ENCODE data around the gene INPP4B.

INPP4B gene

DNA sequence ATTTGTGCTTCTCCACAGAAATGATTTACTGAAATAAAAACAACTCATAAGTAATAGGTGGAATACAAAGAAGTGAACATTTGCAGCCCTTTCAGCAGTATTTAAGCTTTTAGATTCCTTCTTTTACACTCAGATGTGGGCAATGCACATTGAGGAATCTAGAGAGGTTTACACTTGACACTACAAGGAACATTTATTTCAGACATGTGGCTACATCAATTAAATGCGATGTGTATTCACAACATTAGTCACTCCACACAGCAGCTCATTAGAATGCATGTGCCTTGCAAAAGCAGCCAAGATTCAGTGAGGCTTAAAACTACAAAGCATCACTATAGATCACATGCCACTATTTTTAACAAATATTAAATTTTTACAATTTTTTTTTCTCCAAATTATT, 480.7 kb downstream of the INPP4B start:
- DNase-seq: no peak

DNA sequence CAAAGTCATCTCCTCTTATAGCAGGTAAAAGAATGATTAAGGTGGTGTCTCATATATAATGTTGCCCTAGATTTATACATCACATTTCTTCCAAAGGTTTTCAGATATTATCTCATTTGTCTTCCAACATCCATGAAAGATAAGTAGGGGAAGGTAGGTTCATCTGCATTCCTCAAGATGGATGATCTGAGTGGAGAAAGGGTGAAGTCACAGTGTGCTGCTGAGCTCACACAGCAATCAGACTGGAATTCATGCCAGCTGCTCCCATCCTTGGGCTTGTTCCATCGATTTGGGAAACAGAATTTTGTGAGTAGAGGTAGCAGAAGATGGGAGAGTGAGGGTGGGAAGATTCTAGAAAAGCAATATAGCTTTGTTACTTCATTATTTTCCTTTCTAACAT, 482.4 kb downstream of the INPP4B start:
- DNase-seq: no peak

DNA sequence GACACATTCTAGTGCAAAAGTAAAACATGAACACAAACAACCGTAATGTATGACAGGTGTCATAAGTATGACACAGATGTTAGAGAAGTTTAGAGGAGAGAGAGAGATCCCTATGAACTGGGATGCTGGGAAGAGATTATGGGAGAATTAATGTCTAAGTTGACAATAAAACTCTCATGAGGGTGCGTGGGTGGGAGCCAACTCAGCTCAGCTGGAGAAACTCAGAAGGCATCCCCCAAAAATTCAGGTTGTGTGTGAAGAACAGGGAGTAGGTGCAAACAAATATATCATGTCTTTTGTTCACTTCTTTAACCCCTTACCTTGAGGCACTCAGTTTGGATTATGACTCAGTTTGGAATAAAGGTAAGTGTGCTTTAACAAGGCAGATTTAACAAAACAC, 484.1 kb downstream of the INPP4B start:
- no peak for DNase-seq

DNA sequence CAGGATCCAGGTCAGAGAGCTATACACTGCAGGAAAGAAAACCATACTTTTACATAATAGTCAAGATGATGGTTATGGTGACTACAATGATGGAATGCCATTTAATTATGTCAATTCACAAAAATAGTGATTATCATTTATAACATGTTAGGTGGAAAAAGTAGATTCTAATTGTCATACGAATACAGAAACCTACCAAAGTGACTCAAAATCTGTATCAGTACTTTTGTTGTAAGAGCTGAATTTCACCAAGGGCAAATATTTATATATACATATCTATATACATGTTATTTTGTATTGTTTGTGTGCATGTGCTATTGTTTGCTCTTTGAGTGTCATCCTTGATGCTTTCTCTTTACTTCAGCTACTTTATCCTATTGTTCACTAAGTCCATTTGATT, 485.4 kb downstream of the INPP4B start:
- no peak for DNase-seq

- no peak for DNase-seq
Observed at GRCh38 chr4:142358656-142359055, 487.4 kb downstream of the INPP4B start.

GRCh38 chr4:142356801-142357200, 489.3 kb downstream of the INPP4B start:
- DNase-seq: no peak

- no peak for DNase-seq
Observed at GRCh38 chr4:142356118-142356759, 489.9 kb downstream of the INPP4B start.

DNA sequence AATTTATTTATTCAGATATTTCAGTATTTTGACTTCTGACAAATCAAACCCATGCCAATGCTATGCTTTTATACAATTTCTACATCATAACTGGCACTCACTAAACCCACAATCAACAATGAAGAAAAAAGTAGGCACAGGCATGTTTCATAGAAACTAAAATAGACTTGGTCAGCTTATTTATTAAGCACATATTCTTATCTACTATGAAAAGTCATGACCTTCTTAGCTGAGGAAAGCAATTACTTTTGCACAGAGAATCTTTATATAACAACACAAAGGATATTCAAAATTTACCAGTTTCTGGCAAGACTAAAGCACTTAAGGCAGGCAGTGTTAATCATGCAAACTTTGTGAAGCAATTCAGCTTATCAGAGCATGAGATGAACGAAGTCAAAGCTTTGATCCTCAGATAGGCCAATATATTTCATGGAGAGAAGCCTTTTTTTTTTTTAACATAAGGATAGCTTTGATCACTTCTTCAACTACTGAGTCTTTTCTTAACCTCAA, 490.6 kb downstream of the INPP4B start:
- no peak for DNase-seq

DNA sequence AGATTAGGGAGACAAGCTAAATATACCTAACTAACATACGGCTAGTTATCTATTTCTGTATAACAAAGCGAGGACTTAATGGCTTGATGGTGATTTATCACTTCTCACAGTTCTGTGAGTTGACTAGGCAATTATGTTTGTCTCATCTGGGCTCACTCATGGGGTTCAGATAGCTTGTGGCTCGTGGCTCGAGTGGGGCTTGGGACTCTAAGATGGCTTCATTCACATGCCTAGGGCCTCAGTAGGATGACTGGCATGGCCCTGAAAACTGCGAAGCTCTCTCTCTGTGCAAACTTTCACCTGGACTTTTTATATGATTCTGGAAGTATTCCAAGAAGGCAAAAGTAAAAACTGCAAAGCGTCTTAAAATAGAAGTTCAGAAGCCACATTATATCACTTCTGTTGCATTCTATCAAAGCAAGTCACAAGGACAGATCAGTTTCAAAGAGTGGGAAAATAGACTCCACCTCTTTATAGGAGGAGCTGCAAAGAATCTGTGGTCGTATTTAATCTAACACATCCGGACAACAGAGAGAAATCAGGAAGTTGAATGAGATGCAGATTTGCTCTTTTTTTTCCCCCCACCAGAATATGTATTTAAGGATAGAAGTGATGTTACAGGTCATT, 491.2 kb downstream of the INPP4B start:
- DNase-seq: no peak

- no peak for DNase-seq
Observed at GRCh38 chr4:142354041-142354440, 492.1 kb downstream of the INPP4B start.

DNA sequence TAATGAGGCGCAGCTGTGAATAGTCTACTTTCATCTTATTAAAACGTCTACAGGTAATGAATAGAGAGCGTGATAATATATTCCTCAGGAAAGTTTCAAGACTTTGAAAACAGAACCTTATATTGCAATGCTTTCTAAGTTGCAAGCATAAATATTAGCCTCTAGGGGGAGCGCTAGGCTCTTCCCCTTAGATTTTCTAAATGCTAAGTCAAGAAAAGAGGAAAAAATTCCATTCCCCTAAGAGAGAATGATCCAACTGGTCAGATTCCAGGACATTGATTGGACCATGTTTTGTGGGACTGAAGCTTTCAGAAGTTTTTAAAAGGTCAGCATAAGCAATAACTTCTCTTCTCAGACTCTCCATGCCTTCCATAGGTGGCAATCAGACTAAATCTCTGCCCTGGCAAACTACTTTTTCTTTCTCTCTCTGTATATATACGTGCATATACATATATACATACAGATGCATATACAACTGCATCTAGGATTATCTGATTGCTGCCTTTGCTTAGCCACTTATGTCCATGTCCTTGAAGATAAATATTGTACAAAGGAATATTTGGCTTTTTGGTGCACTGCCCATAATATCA, 492.9 kb downstream of the INPP4B start:
- DNase-seq: no peak

DNA sequence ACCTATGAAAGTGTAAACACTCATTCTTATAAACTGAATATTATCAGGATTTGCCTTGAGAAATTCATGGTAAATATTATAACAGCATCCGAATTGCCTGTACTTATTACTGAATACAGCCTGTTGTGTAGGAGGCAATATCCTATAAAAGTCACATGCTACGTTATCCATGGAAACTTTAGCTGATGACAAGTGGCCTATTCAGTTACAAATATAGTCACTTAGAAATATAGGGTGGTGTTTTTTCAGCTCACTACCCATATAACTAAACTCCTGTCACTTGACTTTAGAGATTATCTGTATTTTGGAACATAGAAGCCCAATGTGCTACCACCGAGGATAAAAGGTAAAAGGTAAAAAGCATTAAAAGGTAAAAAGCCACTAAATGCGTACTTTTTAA, 493.4 kb downstream of the INPP4B start:
- DNase-seq: no peak

DNA sequence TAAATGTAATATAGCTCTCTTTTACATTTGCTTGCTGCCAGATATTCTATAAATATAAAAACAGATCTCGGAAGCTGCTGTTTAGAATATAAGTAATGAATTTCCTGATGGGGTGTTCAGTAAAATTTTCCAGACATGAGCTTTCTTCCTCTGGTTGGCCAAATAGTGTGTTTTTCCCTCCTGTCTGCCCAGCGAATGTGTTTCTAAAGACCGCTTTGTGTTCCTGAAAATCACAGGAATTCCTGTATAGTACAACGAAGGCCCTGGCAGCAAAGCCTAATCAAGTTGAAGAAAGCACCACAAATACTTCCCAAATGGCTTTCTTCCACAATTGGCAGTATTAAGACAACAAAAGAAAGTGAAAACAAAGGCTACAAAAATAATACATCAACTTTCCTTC, 494.1 kb downstream of the INPP4B start:
- DNase-seq: no peak

DNA sequence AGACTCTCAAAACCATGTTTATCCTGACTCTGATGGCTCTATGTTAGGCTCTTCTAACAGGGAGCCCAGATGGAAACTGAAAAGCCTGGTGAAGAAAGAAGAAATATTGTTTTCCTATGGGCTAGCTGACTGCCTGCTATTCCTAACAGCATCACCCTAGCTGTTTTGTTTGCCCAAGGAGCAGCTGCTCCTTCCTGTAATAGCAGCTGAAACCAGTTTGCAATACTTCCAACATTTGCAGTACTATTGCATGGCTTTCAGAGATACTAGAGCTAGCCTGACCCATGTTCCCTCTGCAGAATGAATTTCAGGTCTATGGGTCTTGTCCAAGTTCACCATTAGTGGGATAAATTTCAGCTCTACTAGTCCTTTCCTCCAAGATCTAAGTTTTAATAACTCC, 495.2 kb downstream of the INPP4B start:
- no peak for DNase-seq

DNA sequence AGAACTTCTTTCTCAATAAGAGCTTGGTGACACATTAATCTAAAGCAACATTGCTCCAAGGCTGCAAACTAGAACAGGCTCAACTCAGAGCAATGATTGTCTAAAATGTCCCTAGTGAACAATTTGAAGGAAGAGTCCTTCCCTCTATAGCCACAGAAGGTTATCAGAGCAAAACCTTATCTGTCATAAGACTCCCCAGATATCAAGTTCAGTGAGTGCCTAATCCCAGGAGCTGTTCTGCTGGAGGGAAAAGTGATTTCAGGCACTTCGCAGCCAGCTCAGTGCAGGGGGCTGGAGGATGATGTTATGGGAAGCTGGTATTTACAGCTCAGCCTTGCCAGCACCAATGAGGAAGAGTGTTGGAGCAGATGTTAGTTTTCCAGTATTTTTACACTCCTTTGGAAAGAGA, 497.5 kb downstream of the INPP4B start:
- DNase-seq: no peak

DNA sequence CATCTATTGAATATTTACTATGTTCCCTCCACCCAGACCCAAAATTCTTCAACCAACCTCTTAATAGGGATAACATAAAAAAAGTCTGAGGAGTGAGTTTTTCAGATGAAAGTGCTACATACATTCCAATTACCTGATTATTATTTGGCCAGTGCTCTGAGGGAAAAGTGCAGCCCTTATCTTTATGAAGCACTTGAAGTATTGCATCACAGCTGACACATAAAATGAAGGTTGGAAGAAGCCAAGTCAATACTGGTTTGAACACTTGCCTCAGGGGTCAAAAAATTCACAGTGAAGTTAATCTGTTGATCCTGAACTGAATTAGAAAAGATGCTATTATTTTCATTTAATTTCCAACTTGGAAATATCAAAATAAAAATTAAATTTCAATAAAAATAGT, 498.9 kb downstream of the INPP4B start:
- DNase-seq: no peak

DNA sequence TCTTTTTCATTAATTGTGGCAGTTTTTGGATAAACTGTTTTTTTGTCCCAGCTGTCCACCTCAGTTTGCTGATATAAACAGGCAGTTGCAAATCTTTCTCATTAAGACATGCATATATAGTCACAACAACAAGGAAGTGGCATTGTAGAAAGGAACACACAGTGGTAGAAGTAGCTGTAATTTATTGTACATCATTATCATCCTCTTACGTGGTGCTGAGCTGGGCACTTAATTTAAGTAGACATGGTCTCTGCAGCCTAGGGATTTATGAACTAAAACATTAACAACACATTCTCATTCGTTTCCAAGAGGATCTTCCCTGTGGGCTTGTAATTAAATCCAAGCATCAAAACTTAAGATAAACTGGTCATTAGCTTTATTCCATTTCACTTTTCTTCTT, 500.2 kb downstream of the INPP4B start:
- no peak for DNase-seq

DNA sequence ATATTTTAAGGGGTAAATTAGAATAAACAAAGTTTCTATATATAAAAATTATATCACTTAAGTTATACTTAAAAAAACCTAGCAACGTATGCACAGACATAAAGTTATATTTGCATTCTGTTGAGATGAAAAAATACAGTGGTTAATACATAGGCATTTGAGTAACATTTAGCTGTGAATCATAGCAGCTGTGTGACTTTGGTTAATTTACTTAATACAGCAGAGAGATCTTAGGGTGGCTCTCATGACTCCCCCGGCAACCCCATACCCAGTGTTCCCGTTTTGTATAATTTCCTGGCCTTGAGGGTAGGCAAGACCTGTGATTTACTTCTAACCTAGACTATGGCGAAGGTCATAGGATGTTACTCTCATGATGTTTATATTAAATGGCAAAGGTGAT, 504.8 kb downstream of the INPP4B start:
- no peak for DNase-seq

DNA sequence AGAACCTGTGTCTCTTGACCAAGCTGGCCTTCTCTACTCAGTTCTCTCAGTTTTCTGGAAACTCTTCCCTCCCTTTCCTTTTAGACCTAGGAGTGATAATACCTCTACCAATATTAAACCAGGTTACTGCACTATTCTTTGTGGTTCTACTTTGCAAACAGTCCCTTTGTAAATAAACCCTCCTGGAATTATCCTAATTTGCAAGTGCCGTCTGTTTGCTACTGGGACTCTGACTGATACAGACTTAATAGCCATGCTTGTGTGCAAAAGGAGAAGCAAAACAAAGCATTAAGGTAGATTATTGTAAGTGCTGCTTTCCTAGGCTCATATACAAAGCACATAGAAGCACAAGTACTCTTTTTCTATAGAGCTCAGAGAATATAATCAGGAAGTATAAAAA, 507.0 kb downstream of the INPP4B start:
- DNase-seq: no peak

GRCh38 chr4:142336251-142336934, 509.7 kb downstream of the INPP4B start:
- no peak for DNase-seq

GRCh38 chr4:142334931-142335330, 511.2 kb downstream of the INPP4B start:
- DNase-seq: no peak

- no peak for DNase-seq
Observed at GRCh38 chr4:142331646-142332045, 514.5 kb downstream of the INPP4B start.

DNA sequence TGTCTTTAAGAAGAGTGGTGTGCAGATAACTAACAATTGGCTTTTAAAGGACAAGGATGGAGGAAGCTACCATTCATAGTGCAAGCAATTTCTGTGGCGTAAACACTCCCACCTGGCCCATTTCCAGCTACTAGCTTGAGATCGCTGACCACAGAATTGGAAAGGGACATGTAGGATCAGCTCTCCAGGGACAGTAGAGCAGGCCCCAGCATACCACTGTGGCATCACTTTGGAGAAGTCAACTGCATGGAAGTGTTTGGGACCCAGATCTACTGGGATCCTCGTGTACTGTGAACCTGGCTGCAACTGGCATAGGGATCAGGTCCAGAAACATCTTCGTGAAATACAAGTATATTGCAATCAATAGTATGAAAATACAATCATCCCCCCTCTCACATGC, 515.0 kb downstream of the INPP4B start:
- no peak for DNase-seq

- no peak for DNase-seq
Observed at GRCh38 chr4:142330311-142330710, 515.8 kb downstream of the INPP4B start.

All from SIG-M5 (cell line).